GM10847 (cell line): ENCODE data around the gene CDHR3.

Source experiments
- POLR2A ChIP-seq: IDR thresholded peaks from 2 replicates; pipeline ENCODE4 v1.6.1; 2011; ENCODE audit not compliant: insufficient read length; ENCODE audit errors: extremely low read depth

Gene CDHR3

DNA sequence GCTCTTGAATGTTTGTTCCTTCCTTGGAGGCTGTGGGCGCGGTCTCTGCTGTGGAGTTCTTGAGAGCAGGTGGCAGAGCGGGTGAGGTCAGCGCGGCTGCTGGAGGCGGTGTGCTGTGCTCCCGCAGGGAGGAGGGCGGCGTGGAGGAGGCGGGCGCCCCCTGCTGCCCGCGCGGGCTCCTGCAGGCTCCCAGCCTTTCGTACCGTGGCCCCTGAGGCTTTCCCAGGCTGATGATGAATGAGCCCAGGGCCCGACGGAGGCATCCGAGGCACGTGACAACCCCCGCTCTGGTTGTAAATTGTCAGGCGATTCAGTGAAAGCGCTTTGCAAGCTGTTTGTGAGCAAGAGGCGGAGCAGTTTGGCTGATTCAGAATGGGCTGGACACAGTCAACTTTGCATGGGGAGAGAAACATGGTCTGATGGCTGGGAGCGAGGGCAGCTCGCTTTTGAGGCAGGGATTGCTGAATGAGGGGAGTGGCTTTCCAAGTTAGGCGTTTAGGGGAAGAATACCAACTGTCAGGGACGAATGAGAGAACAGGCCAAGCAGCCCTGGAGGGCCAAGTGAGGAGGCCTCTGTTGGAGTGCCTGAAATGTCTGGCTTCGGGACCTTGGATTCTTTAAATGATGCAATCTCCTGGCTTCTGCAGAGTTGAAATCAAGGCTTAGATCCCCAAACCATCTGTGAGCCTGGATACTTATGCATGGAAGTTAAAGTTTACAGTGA, 46.6 kb downstream of the CDHR3 start:
- TF ChIP-seq POLR2A: no peak

DNA sequence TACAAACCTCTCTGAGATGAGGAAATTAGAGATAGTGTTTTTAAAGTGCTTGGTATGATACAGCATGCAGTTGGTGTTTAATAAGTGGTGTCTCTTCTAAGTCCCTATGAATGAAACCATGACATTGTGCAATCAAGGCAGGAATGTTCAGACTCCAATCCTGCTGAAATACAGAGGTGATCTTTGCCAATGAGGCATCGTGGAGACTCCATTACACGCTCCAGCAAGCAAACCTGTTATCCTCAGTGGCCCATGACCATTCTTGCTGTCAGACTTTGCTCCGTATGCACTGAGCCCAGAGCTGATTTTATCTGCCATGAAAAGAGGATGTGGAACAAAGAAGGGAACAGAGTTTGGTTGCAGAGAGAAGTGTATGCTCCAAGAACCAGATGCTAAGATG, 47.3 kb downstream of the CDHR3 start:
- TF ChIP-seq POLR2A: no peak

- no peak for TF ChIP-seq POLR2A
Observed at GRCh38 chr7:106010866-106011265, 47.8 kb downstream of the CDHR3 start.

DNA sequence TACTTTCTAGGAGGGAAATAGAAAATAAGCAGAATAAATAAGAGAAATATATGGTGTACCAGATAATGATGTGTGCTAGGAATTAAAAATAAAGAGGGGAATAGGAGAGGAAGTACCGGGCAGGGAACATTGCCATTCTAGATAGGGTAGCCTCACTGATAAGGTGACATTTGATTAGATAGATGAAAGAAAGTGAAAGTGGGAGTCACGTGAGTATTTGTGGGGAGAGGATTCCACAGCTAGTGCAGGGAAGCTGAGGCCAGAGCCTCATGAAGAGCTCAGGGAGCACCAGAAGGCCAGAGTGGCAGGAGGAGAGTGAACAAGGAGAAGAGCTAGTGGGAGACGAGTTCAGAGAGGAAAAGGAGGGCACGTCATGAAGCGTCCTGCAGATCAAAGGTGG, 49.1 kb downstream of the CDHR3 start:
- TF ChIP-seq POLR2A: no peak

- TF ChIP-seq POLR2A: no peak
Observed at GRCh38 chr7:106012935-106013439, 49.9 kb downstream of the CDHR3 start.

GRCh38 chr7:106015381-106016218, 52.5 kb downstream of the CDHR3 start:
- no peak for TF ChIP-seq POLR2A

- no peak for TF ChIP-seq POLR2A
Observed at GRCh38 chr7:106016331-106016730, 53.3 kb downstream of the CDHR3 start.

DNA sequence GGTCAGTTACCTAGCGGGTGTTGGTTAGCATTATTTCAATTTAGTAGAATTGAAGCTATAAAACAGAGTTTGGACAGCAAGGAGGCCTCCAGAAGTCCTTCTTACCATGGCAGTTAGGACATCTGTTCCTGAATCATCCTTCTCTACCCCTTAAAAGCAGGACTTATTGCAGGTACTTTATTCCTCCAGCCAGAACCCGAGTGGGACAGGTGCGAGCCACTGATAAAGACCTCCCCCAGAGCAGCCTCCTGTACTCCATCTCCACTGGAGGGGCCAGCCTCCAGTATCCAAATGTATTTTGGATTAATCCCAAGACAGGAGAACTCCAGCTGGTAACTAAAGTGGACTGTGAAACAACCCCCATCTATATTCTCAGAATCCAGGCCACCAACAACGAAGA, 54.6 kb downstream of the CDHR3 start:
- no peak for TF ChIP-seq POLR2A

DNA sequence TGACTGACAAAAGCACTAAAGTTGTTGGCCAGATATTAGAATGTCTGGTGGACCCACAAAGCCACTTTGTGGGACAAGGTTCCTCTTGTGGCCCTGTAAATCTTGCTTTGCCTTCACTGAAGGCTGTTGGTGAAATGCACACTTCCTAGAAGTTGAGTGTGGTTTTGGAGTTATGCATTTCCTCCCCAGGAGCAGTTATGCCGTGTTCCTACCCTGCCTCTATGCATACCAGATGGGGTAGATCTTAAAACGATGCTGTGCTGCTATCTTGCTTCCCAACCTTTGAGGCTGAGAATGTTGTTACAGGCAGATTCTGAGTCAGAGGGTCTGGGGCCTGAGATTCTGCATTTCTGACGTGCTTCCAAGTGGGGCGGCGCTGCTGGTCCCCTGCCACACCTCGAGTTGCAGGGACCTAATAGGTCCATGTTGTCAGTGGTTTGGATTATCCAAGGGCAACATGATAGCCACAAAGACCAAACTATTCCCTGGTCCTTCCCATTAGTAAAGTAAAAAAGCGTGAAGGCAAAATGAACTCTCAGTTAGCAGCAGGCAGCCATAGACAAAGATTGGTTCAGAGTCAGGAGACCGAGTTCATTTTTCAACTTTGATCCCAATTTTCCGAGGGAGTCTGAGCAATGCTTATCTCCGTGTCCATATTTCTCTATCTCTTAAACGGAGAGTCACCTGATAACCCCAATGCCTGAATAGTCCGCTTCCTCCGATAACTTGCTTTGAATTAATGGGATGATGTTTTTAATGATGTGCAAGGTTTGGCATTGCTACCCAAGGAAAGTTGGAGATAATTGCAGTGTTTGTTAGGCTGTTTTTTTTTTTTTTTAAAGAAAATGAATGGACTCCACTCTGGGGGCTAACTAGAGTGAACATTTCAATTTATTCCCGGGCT, 55.8 kb downstream of the CDHR3 start:
- no peak for TF ChIP-seq POLR2A

GRCh38 chr7:106019470-106019820, 56.4 kb downstream of the CDHR3 start:
- no peak for TF ChIP-seq POLR2A

GRCh38 chr7:106021151-106022067, 58.3 kb downstream of the CDHR3 start:
- TF ChIP-seq POLR2A: no peak

GRCh38 chr7:106022193-106022821, 59.2 kb downstream of the CDHR3 start:
- TF ChIP-seq POLR2A: no peak

- TF ChIP-seq POLR2A: no peak
Observed at GRCh38 chr7:106023369-106024322, 60.6 kb downstream of the CDHR3 start.
